Measurements from ENCODE around the gene FAM135A.
A peak's percentile ranks its signal among the peaks of the same experiment; 100 is the strongest.
"Not testable (repeated sequence)": the region's sequence is repeated elsewhere in the genome, so short reads cannot be mapped to it uniquely, and the experiment has no call there.

FAM135A gene

DNA sequence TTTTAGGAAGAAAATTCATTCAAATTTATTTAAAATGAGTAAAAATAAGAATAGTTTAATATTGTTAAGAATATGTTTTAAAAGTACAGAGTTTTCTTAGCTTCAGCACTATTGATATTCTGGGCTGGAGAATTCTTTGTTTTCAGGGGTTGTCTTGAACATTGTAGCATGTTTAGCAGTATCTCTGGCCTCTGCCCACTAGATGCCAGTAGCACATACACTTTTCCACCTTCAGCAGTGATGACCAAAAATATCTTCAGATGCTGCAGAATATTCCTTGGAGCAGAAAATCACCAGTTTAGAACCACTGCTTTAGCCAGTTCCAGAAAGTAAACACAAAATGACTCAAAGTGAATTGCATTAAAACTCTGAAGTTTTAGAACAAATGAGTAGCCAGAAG, 134.0 kb downstream of the FAM135A start:
- peak; percentile 10 for DNase-seq (ENCODE audit: low read depth)

DNA sequence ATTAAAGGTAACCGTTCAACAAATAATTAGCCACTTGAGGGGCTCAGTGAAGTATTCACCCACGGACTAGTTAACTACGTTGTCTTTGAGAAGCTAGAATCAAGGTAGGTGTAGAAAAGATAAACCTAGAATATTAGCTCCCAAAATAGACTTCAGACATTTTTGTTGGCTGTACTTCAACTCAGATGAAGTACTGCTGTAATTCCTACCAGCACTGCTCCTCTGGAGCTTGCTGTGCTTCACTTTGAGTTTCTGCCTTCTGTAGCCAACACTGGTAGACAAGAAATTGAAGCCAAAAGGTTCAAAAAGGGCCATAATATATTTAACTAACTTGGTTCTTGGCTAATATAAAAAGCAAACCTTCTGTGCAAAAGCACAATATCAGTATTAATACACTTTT, 134.6 kb downstream of the FAM135A start:
- no peak for DNase-seq (ENCODE audit: low read depth)

DNA sequence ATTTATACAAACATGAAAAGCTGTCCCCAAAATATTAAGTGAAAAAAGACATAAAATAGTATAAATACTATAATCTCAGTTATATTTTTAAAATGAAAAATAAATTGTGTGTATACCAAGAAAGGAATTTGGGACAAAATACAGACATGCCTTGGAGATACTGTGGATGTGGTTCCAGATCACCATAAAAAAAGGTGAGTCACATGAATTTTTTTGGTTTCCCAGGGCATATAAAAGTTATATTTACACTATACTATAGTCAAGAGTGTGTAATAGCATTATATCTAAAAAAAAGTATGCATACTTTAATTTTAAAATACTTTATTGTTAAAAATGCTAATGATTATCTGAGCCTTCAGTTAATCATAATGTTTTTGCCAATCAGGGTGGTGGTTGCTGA, 136.0 kb downstream of the FAM135A start:
- no peak for DNase-seq (ENCODE audit: low read depth)

DNA sequence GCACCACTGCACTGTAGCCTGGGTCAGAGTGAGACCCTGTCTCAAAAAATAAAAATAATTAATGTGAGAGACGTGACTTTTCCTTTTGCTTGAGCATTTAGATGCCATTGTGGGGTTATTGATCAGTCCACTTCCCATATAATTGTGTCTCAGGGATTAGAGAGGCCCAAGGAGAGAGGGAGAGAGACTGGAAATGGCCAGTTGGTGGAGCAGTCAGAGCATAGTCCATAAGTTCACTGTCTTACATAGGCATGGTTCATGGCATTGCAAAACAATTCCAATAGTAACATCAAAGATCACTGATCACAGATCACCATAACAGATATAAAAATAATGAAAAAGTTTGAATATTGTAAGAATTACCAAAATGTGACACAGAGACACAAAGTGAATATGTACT, 138.3 kb downstream of the FAM135A start:
- no peak for DNase-seq (ENCODE audit: low read depth)

DNA sequence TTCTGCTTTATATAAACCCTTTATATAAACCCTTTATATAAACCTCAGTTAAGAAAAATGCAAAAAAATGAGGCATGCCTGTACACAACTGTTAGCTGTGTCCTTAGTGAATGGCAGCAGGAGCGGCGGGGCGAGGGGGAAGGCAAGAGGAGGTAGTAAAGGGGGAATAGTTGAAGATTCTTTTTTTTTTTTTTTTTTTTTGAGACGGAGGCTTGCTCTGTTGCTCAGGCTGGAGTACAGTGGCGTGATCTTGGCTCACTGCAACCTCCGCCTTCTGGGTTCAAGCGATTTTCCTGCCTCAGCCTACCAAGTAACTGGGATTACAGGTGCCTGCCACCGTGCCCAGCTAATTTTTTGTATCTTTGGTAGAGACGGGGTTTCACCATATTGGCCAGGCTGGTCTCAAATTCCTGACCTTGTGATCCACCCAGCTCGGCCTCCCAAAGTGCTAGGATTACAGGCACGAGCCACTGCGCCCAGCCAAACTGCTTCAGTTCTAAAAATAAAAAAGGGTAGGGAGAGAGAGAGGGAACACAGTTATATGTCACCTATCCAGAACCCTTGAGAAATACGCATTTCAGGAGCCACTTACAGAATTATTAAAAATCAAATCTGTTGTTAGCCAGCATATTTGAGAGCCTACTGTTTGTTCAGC, 139.1 kb downstream of the FAM135A start:
- DNase-seq (ENCODE audit: low read depth) = not testable (repeated sequence)

DNA sequence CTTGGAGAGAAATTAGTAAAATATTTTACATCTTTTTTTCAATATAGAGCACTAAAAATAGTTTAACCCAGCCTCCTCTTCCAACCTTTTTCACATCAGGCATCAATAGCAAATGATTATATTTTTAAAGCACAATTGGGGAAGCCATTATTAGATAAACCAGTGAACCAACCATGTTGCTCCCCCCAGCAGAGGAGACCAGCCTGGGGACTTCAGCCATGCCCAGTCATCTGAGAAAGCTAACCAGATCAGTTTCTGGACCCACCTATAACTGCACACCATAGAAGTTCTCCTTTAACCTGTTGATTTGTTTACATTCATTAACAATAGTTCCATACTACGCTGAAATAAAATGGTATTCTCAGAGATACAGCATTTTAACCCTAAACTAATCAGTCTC, 139.7 kb downstream of the FAM135A start:
- DNase-seq (ENCODE audit: low read depth) = no peak

DNA sequence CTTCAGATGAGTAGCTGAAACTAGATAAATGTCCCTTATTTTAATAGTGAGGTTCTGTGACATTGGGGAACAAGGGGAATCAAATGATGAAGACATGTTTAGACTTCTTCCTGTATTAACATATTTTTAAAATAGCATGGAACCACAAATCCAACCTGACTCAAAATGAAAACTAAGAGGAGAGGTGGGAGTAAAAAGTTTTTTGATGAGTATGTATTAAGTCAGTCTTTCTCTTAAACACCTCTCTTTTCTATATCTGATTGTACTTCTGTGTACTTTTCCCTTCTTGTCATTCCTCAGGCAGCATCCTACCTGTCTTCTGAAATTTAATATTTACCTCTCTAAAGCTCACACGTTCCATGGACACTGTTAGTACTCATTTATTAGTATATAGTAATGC, 144.7 kb downstream of the FAM135A start:
- DNase-seq (ENCODE audit: low read depth) = no peak

DNA sequence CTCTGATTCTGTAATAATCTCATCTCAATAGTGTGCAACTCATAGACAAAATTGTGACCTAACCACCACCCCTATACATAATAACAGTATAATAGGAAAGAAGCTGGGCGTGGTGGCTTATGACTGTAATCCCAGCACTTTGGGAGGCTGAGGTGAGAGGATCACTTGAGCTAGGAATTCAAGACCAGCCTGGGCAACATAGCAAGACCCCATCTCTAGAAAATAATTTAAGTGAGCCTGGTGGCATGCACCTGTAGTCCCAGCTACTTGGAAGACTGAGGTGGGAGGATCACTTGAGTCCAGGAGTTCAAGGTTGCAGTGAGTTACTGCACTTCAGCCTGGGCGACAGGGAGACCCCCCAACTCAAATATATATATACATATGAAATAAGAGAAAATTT, 149.1 kb downstream of the FAM135A start:
- DNase-seq (ENCODE audit: low read depth) = not testable (repeated sequence)

DNA sequence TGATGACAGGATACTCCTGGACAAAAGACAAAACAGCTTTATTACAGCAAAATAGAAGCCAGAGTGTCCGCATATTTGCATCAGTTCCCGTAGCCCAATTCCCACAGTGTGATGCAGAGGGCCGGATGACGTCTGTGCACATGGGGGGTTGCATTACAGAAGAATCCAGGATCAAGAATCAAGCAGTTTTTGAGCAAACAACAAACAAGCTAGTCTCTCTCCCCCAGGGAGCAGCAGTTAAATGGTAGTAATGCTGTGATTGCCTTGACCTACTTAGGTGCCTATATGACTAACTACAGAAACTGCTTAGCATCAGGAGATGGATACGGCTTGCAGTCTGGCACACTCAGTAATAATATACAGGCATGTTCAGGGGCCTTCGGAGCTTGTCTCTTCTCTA, 150.2 kb downstream of the FAM135A start:
- DNase-seq (ENCODE audit: low read depth) = peak; percentile 52

DNA sequence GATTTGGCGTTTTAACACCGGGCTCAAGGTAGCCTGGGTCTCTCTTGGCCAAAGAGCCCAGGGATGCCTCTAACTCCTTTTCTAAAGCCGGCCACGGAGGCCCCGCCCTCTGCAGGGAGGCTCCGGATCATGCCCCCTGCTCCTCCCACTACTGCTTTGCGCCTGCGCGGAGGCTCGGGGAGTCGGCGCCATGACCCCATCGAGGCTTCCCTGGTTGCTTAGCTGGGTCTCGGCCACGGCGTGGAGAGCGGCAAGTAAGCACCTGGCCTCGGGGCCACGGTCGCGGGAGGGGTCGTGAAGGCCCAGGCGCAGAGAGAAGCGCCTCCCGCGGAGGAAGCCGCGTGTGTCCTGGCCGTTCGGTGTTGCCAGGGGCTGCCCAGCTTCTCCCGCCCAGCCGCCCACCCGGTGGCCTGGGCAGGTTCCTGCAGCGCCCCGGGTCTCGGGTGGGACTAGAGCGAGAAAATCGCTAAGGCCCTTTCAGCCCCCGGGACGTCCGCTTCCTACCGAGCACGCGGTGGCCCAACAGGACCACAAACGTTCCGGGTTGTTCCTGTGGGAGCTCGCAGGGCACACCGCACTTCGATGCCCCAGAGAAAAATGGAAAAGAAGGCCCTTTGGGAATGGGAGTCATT, 153.6 kb downstream of the FAM135A start, which contains the start of gene SDHAF4:
Gene SDHAF4 (plus strand): TSS at position 180 of the 632 bp plus-strand sequence. CDS start 11 bp downstream, at position 191.
- DNase-seq (ENCODE audit: low read depth) = peak; percentile 82

DNA sequence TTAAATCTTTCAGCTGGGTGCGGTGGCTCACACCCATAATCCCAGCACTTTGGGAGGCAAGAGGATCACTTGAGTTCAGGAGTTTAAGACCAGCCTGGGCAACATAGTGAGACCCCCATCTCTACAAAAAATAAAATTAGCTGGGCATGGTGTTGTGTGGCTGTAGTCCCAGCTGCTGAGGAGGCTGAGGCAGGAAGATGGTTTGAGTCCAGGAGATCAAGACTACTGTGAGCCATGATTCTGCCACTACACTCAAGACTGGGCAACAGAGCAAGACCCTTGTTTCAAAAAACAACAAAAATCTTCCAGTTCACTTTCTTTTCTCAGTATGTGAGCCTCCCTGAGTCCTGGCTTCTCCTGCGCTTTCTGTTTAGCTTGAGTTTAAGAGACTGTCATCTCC, 161.3 kb downstream of the FAM135A start:
- no peak for DNase-seq (ENCODE audit: low read depth)

DNA sequence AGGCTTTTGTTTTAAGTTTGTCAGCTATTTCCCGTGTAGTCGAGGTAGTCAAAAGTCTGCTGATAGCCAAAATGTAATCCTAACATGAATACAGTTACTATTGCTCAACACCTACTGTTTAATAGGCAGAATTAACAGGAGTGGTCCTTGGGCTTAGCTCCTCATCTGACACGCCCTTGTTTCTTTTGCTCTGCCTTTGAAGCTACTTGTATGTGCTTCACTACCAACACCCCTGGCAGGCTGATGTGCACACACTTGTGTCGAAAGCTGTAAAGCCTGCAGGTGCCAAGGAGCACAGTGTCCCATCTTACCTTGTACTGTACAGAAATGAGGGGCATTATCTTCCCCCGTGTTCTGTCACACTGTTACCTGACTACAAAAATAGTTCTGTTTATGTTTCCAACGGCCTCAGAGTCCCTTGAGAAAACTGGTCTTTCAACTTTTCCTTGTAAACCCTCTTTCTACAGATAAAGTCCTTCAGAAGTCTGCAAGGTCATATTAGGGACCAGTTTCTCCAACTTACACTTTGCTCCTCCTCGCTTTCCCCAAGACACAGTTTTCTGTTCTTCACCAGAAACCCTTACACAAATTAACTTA, 162.7 kb downstream of the FAM135A start:
- DNase-seq (ENCODE audit: low read depth) = no peak

DNA sequence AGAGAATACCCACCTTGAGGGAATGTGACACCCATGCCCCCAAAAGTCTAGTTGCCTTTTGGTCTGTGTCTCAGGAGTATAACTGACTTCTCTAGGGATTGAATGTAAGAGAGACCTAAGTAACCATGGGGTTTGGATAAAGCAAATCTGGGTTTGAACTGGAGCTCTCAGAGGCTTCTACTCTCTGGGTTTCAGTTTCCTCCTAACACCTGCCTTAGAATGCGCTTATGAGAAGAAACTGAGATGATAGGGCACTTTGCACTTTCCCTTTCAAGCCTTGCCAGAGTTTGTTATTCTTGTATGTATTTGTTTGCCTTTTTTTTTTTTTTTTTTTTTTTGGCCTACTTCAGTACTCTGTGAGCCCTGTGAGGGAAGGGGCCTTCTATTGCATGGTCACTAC, 172.8 kb downstream of the FAM135A start:
- no peak for DNase-seq (ENCODE audit: low read depth)

DNA sequence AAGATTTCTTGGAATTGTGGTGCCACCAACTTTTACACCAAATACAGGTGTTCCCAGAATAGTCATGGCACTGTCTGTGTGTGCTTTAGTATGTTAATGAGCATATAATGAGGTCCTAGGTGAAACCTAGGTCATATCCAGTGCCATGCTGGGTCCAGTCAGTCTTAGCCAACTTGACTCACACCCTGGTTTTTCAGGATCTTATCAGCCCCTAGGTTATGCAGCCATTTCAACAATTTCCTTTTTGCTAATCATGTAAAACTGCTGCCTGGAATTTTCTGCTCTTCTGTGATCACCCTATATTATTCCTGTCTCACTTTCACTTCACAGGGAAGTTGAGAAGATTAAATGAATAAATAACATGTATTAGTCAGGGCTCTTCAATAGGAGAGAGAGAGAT, 177.1 kb downstream of the FAM135A start:
- peak; percentile 7 for DNase-seq (ENCODE audit: low read depth)

DNA sequence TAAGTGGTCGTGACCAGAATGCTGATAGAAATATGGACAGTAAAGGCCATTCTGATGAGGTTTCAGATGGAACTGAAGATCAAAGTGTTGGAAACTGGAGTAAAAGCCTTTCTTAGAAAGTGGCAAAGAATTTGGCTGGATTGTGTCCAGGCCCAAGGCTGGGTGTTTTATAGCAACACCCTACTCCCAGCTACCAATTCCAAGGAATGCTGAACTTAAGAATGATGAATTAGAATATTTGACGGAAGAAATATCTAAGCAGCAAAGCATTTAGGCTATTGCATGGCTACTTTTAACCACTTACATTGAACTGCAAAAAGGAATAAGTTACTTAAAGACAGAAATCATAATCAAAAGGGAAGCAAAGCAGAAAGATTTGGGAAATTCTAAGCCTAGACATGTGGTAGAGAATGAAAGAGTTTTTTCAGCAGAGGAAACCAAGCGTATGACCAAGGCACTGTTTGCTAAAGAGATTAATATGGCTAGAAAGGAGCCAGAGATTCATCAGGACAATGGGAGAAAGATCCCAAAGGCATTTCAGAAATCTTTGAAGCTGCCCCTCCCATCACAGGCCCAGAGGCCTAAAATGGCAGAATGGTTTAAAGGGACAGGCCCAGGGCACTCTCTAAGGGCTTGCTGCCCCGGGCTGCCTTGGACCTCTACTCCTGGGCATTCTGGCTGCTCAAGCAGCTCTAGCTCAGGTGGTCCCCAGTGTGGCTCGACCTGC, 179.2 kb downstream of the FAM135A start:
- no peak for DNase-seq (ENCODE audit: low read depth)

DNA sequence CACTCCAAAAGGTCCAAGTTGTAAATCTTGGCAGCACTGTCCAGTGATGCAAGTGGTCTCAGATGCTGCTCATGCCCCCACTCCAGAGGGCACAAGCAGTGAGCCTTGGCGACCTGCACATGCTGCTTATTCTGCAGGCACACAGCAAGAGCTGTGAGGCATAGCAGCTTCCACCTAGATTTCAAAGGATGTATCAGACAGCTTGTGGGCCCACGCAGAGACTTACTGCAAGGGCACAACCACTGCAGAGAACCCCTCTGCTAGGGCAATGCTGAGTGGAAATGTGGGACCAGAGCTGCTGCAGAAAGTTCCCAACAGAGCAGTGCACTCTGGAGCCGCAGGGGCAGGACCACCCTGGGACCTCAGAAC, 179.8 kb downstream of the FAM135A start:
- DNase-seq (ENCODE audit: low read depth) = no peak

DNA sequence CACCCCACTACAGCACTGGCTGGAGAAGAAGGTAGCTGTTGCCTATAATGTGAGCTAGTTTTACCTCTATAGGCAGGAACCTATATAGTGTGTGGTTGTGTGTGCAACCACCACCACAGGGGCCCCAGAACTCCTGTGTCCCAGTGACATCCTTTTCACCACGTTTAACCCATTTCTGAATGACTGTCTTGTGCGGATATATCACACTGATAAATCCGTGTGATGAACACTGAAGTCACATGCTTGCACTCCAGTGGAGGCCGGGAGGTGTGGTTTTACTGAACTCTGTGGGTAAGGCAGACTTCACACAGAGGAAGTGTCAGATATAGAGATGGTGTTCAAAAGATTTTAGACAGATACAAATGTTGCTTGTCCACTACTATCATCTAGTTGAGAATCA, 185.9 kb downstream of the FAM135A start:
- DNase-seq (ENCODE audit: low read depth) = no peak

DNA sequence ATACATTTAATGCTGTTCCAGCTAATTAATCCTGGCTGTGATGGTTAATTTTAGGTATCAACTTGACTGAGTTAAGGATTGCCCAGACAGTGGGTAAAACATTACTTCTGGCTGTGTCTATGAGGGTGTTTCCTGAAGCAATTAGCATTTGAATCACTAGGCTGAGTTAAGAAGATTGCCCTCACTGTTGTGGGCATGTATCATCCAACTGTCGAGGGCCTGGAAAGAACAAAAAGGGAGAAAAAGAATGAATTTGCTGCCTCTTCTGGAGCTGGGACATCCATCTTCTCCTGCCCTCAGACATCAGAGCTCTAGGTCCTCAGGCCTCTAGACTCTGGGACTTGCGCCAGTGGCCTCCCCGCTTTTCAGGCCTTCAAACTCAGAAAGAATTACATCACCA, 187.7 kb downstream of the FAM135A start:
- no peak for DNase-seq (ENCODE audit: low read depth)

DNA sequence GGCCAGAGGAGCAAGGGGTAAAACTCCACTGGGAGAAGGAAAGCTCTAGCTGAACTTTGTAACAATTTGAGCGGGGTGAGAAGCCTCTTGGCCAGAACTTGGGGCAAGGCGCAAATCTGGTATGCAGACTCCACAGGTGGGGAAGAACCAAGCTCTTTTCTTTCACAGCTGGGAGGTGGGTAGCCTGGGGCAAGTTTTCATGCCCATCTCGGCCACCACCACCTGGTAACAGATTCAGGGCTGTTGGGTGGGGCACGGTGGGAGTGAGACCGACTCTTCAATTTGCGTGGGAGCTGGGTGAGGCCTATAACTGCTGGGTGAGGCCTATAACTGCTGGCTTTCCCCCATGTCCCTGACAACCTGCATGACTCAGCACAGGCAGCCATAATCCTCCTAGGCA, 190.9 kb downstream of the FAM135A start:
- no peak for DNase-seq (ENCODE audit: low read depth)

DNA sequence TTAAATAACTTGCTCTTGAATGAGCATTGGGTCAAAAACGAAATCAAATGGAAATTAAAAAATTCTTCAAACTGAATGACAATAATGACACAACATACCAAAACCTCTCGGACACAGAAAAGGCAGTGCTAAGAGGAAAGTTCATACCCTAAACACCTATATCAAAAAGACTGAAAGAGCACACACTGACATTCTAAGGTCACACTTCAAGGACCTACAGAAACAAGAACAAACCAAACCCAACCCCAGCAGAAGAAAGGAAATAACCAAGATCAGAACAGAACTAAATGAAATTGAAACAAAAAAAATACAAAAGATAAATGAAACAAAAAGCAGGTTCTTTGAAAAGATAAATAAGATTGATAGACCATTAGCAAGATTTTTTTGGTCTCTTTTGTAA, 194.1 kb downstream of the FAM135A start:
- DNase-seq (ENCODE audit: low read depth) = not testable (repeated sequence)

DNA sequence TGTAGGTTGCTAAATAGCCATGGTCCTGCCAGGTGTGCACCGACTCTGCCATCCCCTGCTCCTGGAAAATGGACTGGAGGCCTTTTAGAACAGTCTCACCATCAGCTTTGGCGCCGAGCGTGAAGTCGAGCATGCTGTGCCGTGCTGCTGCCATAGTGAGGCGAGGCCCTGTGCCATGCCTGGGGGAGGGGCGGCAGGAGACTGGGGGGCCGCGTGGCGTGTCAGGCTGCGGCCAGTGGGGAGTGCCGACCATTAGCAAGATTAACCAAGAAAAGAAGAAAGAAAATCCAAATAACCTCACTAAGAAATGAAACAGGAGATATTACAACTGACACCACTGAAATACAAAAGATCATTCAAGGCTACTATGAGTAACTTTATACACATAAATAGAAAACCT, 195.9 kb downstream of the FAM135A start:
- DNase-seq (ENCODE audit: low read depth) = not testable (repeated sequence)
